Testis (tissue), 2 donors: Measurements from ENCODE around the gene CLUH.

ENCODE experiments used
- POLR2A ChIP-seq: fragments of 450-650 bp; IDR thresholded peaks from one replicate; pipeline ENCODE4 v1.6.1; 2017; ENCODE audit warnings: antibody characterized with exemption, mild to moderate bottlenecking, moderate library complexity
- TF ChIP-seq, protein P1 (sequence below), 3 experiments: fragments of 450-650 bp in 2 of 3; fragments of 200-600 bp in 1 of 3; sonication (generic) in 1 of 3; IDR thresholded peaks; one replicate each; pipeline ENCODE4 v1.5.1; 2016 to 2019; ENCODE audit warnings: antibody characterized with exemption in 3 of 3, mild to moderate bottlenecking in 2 of 3, moderate library complexity in 1 of 3

DNA sequence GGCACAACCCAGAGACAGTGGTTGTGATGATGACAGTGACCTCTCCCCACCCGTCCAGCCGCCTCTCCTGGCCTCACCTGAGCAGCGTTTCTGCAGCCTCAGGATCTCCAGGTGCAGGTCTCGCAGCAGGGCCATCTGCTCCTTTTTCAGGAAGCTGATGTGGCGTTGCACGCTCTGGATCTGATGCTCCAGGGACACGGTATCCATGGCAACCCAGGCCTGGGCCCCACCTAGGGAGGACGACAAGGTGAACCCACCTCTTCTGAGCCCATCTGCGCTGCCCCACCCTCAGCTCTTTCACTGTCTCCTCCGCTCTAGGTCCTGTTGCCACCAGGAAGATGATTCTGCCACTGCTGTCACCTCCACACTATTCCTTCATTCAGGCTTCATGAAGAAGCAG is 23.4 kb upstream of the CLUH start:
- TF ChIP-seq, protein P1, sequence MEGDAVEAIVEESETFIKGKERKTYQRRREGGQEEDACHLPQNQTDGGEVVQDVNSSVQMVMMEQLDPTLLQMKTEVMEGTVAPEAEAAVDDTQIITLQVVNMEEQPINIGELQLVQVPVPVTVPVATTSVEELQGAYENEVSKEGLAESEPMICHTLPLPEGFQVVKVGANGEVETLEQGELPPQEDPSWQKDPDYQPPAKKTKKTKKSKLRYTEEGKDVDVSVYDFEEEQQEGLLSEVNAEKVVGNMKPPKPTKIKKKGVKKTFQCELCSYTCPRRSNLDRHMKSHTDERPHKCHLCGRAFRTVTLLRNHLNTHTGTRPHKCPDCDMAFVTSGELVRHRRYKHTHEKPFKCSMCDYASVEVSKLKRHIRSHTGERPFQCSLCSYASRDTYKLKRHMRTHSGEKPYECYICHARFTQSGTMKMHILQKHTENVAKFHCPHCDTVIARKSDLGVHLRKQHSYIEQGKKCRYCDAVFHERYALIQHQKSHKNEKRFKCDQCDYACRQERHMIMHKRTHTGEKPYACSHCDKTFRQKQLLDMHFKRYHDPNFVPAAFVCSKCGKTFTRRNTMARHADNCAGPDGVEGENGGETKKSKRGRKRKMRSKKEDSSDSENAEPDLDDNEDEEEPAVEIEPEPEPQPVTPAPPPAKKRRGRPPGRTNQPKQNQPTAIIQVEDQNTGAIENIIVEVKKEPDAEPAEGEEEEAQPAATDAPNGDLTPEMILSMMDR (IDR thresholded peaks at IDR 0.05) = no peak
- TF ChIP-seq POLR2A = no peak
